PC-3 (cell line): ENCODE results near the gene ONECUT1.

ENCODE experiments used
- CTCF ChIP-seq: fragments of 300-600 bp; sonication (generic); conservative IDR thresholded peaks from 2 replicates; pipeline ENCODE4 v1.5.1; 2017; ENCODE audit warnings: antibody characterized with exemption, low read depth, mild to moderate bottlenecking, low read length
- EZH2phosphoT487 ChIP-seq: fragments of 300-600 bp; sonication (generic); IDR thresholded peaks from 2 replicates; pipeline ENCODE4 v1.6.1; 2018; ENCODE audit warnings: mild to moderate bottlenecking, antibody characterized with exemption, low read length, borderline replicate concordance

GRCh38 chr15:52764731-52765130 is 25.4 kb downstream of the ONECUT1 start:
- TF ChIP-seq CTCF, result no peak
- TF ChIP-seq EZH2phosphoT487, result no peak
